ENCODE measurements around the gene CCDC92.

Gene CCDC92

GRCh38 chr12:123888989-123889388 is 83.6 kb downstream of the CCDC92 start:
- DNase-seq (ENCODE audit: low read depth), result no peak

- DNase-seq (ENCODE audit: low read depth), result no peak
Measured at GRCh38 chr12:123886931-123887582, 85.6 kb downstream of the CCDC92 start.

GRCh38 chr12:123886258-123886657 is 86.4 kb downstream of the CCDC92 start:
- DNase-seq (ENCODE audit: low read depth), result no peak

Measured in activated T-cell treated with anti-CD3 and anti-CD28 coated beads for 48 hours (primary cell).